Raji (cell line): ENCODE results near the gene PDXK.

Experiments
- POLR2A ChIP-seq: IDR thresholded peaks from 2 replicates; pipeline ENCODE4 v1.6.1; 2011; ENCODE audit warnings: low read depth, low read length, control low read depth; ENCODE audit not compliant: insufficient read depth

The PDXK gene

DNA sequence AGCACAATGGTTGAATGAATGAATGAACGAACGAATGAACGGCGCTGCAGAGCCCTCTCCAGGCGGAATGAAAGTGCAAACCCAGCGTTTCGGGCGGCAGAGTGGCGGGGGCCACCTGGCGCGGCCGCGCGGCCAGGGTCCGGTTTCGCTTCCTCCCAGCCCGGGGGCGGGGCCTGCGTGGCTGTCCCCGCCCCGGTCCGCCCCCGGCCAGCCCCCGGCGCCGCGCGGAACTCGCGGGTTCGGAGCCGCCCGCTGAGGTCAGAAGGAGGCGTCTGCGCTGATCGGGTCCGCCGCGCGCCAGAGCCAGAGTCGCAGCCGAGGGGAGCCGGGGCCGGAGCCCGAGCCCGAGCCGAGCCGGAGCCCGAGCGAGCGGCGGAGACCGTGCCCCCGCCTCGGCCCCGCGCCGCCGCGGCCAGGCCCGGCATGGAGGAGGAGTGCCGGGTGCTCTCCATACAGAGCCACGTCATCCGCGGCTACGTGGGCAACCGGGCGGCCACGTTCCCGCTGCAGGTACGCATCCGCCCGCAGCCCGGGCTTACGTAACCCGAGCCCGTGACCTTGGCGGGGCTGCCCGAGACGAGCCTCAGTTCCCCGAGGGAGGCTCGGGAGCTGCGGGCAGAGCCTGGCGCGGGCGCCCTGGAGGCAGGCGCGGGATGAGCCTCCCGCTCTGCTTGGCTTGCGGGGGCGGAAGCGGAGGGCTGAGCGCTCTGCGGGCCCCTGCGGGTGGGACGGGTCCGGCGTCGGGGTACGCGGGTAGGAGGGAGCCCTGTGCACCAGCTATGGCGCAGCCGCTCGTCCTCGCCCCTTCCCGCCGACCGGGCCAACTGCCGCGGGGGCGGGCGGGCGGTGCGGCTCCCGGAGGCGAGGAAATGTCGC is at the start of gene PDXK:
Gene PDXK, plus strand, starts transcription at position 258 of the 876 bp plus-strand sequence. Its CDS starts 166 bp downstream, at position 424.
- peak; percentile 71 for TF ChIP-seq POLR2A

DNA sequence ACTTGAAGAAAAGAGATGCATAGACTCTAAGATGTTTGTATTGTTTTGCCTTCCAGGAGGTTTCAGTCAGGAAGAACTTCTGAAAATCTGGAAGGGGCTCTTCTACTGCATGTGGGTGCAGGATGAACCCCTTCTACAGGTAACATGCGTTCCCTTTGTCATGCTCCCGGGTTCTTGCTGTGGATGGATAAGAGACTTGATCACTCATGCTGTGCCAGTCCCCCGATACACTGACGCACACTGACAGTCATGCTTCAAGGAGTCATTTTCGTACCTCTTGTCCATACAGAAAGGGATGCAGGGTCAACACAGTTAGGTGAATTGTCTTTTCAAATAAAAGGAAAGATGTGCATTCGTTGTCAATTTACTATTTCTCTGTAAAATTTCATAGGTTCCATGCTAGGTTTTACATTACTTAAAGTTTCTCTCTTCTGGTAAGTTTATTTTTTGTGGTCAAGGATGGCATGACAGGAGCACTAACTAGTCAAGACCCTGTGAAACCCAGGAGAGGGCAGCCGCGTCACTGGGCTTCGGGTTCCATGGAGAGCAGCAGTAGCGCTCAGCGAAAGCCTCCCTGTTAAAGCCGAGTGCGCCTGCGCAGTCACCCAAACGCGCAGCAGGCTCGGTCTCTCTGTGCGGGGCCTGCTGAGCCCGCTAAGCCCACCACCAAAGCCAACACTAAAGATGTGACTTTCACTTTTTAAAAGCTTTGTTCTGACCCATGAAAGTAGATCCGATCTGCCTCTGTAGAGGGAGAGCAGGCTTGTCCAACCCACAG is 48.9 kb upstream of the PDXK start:
- TF ChIP-seq POLR2A: no peak

DNA sequence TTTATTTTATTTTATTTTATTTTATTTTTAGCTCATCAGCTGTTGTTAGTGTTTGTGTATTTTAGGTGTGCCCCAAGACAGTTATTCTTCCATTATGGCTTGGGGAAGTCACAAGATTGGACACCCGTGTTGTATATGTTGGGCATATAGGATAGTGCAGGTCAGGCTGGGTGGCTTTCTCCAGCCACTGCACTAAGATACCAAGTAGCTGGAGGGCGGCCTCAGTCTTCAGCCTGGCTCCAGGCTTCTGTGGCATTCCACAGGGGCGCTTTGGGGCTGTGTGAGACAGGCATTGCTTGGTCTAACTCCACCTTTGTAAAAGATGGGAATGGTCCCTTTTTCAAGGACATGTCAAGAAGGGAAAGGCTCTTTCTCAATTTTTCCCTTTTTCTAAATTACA is 43.1 kb upstream of the PDXK start:
- no peak for TF ChIP-seq POLR2A

DNA sequence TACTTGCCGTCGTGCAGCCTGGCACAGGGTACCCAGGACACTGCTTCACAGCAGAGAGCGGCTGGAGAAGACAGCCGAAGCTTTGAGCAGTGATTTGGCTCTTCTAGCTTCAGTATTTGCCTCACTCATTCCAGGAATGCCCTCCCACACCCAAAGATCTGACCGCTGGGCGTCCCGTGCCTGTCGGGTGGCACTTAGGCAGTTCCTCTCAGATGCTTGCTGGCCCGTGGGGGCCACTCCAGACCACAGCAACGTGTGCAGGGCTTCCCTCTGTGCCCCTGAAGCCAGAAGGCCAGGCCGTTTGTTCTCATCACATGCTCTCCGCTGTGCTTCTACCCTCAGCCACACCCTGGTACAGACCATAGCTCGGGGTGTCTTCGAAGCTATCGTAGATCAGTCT is 42.5 kb upstream of the PDXK start:
- no peak for TF ChIP-seq POLR2A

DNA sequence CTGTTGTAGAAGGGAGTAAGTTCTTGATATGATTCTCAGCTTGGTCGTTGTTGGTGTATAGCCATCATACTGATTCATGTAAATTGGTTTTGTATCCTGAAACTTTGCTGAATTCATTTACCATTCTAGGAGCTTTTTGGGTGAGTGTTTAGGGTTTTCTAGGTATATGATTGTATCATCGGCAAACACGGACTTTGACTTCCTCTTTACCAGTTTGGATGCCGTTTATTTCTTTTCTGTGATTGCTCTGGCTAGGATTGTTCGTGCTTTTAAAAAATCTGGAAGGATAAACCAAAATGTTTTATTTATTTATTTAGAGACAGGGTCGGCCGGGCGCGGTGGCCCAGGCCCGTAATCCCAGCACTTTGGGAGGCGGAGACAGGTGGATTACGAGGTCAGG is 39.0 kb upstream of the PDXK start:
- no peak for TF ChIP-seq POLR2A

DNA sequence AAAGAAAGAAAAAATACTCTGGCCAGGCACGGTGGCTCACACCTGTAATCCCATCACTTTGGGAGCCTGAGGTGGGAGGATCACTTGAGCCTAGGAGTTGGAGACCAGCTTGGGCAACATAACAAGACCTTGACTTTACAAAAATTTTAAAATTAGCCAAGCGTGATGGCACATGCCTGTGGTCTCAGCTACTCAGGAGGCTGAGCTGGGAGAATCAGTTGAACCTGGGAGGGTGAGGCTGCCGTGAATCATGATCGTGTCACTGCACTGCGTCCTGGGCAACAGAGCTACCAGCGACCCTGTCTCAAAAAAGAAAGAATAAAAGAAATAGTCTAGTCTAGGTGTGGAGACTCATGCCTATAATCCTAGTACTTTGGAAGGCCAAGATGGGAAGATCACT is 37.3 kb upstream of the PDXK start:
- TF ChIP-seq POLR2A: no peak

DNA sequence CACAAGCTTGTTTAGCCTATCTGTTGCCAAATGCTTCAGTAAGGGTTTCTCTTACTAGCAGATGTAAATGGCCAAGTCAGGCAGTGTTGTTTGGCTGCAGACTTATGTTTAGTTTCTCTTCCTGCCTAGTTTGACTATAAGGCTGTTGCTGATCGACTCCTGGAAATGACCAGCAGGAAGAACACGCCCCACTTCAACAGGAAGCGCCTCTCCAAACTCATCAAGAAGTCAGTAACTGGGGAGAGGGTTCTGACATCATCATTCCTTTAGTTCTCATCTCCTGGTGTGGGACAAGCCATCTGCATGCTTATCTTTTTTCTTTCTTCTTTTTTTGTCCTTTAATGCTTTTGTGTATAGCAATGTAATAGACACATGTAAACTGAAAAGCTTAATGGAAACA is 34.5 kb upstream of the PDXK start:
- no peak for TF ChIP-seq POLR2A

DNA sequence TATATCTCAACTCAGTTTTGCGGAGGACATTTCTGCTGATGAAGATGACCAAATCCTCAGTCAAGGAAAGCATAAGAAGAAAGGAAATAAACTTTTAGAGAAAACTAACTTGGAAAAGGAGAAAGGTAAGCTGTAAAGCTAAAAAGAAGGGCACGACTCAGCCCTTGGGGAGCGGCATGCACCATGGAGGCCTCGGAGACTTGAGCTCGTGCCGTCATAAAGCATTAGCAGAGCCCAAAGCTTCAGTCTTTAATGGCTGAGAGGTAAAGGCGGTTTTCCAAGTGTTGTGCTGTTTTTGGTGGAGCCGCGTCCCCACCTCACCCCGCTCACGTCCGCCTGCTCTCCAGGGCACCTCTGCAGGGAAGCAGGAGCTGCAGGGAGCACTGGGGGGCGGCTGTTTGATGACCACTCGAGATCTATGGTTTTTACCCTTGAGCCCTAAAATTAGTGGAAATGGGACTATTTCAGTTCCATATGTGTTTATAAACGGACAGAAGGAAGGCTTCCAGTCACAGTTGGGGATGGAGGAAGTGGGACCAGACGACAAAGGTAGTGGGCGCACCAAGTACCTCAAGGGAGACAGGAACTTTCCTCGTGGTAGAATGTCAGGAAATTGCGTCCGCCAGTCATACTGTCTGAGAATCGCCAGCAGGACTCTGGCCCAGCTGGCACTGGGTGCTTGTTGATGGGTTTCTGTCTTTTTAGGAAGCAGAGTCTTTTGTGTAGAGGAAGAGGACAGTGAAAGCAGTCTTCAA is 31.9 kb upstream of the PDXK start:
- no peak for TF ChIP-seq POLR2A

DNA sequence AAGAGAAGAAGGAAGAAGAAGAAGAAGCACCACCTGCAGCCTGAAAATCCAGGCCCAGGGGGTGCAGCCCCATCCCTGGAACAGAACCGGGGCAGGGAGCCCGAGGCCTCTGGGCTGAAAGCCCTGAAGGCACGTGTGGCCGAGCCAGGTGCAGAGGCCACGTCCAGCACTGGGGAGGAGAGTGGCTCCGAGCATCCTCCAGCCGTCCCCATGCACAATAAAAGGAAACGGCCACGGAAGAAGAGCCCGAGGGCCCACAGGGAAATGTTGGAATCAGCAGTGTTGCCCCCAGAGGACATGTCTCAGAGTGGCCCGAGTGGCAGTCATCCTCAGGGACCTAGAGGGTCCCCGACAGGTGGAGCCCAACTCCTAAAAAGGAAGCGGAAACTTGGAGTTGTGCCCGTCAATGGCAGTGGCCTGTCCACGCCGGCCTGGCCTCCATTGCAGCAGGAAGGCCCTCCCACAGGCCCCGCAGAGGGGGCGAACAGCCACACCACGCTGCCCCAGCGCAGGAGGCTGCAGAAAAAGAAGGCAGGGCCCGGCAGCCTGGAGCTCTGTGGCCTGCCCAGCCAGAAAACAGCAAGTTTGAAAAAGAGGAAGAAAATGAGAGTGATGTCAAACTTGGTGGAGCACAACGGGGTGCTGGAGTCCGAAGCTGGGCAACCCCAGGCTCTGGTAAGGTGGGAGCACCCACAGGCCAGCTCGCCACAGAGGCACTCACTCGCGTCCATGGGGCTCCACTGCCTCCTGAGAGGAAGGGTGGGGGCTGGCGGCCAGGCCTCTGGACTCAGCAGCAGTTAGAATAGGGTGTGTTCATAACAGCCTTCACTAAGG is 31.1 kb upstream of the PDXK start:
- no peak for TF ChIP-seq POLR2A

DNA sequence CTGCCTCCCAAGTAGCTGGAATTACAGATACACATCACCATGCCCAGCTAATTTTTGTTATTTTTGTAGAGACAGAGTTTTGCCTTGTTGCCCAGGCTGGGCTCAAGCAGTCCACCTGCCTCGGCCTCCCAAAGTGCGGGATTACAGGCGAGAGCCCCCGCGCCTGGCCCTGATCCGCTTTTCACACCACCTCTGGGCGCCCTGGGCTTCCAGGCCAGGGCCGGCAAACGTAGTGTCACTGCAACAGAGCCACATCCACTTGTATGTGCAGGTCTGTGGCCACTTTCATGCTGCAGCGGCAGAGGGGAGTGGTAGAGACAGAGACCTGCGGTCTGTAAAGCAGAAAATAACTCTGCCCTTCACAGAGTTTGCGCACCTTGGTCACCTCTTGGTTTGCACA is 30.0 kb upstream of the PDXK start:
- no peak for TF ChIP-seq POLR2A

DNA sequence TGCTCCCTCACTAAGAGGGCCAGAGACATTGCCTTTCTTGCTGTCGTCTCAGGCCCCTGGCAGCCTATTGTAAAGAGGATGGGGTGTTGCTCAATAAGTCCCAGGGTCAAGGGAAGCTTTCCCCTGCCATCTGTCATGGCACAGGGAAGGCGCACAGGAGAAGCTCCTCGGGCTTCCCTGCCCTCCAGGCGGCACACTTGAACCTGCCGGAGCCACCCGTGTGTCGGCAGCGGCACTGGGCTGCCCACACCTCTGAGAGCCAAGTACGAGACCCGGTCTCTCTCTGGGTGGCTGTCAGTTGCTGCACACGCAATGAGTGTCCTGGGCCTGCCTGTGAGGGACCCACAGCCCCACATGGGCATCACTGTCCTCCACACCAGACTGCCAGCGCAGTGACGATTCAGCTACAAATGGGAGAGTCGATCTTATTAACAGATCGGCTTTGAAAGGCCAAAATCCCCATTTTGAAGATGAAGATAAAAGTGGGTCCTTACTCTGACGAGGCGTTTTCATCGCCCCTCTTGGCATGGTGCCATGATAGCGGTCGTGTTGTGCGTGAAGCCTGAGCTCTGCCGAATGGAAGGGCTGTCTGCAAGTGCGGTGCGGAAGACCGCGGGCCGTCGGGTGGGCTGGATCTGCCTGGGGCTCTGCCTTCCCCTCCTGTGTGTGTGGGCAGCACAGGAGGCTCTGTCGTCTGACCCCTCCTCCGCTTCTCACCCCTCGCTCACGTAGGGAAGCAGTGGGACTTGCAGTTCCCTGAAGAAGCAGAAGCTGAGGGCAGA is 29.2 kb upstream of the PDXK start:
- TF ChIP-seq POLR2A: no peak

DNA sequence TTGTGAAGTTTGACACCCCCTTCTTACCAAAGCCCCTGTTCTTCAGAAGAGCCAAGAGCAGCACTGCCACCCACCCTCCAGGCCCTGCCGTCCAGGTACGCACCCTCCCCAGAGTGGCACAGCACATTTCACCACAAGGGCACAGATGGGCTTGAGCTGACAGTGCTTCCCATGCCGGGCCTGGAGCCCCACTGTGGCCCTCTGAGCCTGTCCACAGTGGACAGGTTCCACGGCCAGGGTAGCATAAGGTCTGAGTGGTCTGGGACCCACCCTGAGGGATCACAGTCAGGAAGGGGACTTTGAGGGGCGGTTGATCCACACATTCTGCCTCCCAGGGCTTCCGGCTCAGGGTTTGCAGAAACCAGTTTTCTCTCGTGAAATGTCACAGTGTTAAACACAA is 28.6 kb upstream of the PDXK start:
- TF ChIP-seq POLR2A: no peak

DNA sequence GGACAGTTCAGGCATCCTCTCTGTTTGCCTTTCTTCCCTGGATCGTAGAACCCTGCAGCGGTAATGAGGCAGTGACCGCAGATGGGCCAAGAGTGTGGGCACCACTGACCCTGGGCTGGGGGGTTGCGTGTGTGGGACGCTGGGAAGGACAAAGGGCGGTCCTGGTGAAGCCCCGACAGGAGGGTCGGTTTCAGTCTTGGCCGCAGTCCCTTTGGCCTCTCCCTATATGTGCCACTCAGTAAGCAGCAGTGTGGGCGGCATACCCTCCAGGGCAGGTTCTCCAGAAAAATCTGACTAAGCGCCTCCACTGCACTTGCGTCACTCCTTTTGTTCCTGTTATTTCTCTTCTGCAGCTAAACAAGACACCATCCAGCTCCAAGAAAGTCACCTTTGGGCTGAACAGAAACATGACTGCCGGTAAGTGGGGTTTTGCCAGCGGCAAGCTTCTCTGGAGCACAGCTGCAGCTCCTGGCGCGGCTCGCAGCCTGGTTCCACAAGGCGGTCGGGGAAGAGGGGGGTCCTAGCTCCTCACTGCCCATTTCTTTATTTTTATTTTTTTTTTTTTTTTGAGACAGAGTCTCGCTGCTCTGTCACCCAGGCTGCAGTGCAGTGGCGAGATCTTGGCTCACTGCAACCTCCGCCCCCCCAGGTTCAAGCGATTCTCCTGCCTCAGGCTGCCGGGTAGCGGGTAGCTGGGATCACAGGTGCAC is 27.7 kb upstream of the PDXK start:
- no peak for TF ChIP-seq POLR2A
